ENCODE data around the gene STEAP4.

- no peak for TF ChIP-seq EZH2 (IDR thresholded peaks at IDR 0.05; ENCODE audit: insufficient read depth, poor library complexity, severe bottlenecking)
- no peak for TF ChIP-seq EZH2phosphoT487 (IDR thresholded peaks at IDR 0.05; ENCODE audit: insufficient read depth, low read depth)
Measured at GRCh38 chr7:88314061-88314491, 7.4 kb upstream of the STEAP4 start.
